Measurements from ENCODE around the gene TBC1D8.

- no peak for TF ChIP-seq CTCF (IDR thresholded peaks at IDR 0.05)
- no peak for TF ChIP-seq POLR2A (IDR thresholded peaks at IDR 0.05)
Observed at GRCh38 chr2:101116348-101116747, 34.8 kb downstream of the TBC1D8 start.
